ENCODE results near the gene KRTAP2-4. TPM values are rescaled to one million over a fixed set of nuclear protein-coding genes. Genes with fewer than 3 reads are reported as not detected.
A peak's percentile ranks its signal among the peaks of the same experiment; 100 is the strongest.
"Not testable (repeated sequence)": the region's sequence is repeated elsewhere in the genome, so short reads cannot be mapped to it uniquely, and the experiment has no call there.

KRTAP2-4 gene
- total RNA-seq, 6 donors from 2014 or later: not detected

DNA sequence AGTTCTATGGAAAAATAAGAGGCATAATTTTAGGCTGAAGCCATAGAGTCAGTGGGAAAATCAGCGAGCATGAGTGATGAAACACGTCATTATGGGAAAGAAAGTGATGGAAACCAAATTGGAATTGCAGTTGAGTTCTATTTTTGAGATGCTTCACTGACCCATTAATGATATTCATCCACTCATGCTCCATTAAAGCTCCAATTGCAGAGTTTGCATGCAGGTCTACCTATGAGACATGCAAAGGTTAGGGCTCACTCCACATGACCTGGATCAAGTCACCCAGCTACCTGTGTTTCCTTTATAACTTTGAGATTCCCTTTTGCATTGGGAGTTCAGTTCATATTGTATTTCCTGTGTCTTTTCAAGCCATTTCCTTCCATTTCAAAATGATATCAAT lies 8.0 kb upstream of the KRTAP2-4 start:
- ATAC-seq (ENCODE audit: low FRiP score in 2 of 2) (no peak), DNase-seq (no peak)
- Histone ChIP-seq H3K27ac (no peak overlapping the region), H3K27me3 (no peaks in the 10 kb centered on the region), H3K4me1 (no peaks in the 10 kb centered on the region), H3K4me3 (no peak overlapping the region), H3K36me3 (no peaks in the 10 kb centered on the region), H3K9me3 (no peaks in the 10 kb centered on the region)
- 89 to 90% methylated on average over 2 of the region's 2 CpGs for WGBS, 2 donors
- TF ChIP-seq POLR2AphosphoS5 (IDR thresholded peaks at IDR 0.05): no peak
- TF ChIP-seq, protein P1, sequence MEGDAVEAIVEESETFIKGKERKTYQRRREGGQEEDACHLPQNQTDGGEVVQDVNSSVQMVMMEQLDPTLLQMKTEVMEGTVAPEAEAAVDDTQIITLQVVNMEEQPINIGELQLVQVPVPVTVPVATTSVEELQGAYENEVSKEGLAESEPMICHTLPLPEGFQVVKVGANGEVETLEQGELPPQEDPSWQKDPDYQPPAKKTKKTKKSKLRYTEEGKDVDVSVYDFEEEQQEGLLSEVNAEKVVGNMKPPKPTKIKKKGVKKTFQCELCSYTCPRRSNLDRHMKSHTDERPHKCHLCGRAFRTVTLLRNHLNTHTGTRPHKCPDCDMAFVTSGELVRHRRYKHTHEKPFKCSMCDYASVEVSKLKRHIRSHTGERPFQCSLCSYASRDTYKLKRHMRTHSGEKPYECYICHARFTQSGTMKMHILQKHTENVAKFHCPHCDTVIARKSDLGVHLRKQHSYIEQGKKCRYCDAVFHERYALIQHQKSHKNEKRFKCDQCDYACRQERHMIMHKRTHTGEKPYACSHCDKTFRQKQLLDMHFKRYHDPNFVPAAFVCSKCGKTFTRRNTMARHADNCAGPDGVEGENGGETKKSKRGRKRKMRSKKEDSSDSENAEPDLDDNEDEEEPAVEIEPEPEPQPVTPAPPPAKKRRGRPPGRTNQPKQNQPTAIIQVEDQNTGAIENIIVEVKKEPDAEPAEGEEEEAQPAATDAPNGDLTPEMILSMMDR (IDR thresholded peaks at IDR 0.05): no peak
- no peak for TF ChIP-seq POLR2A (IDR thresholded peaks at IDR 0.05)
- no peak for TF ChIP-seq EP300 (IDR thresholded peaks at IDR 0.05)

DNA sequence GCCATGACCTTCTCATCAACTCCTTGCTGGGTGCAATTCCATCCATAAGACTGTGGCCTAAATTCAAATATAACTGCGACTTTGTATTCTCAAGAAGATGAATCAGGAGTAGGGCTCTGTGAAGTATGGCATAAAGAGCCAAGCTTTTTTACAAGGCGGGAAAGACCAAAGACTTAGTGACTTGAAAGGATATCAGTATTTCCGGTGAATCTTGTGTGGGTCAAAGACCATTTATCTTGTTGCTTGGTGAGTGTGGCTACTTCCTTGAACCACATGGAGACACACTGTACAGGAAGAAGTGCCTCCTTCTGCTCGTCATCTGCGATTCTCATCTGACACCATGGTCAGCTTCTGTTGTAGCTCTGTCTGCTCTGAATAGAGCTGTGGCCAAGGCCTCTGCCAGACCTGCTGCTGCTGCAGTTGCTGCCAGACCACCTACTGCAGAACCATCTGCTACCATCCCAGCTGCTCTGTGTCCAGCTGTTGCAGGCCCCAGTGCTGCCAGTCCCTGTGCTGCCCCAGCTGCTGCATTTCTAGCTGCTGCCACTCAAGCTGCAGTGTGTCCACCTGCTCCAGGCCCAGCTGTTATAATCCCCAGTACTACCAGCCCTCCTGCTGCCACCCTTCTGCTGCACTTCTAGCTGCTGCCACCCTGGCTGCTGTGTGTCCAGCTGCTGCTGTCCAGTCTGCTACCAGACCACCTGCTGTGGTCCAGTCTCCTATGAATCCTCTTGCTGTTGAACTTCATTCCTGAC lies 6.1 kb upstream of the KRTAP2-4 start:
- no peaks in the 10 kb centered on the region for H3K27me3 ChIP-seq
- WGBS, 2 donors: 67 to 75% methylated on average over 5 of the region's 5 CpGs

DNA sequence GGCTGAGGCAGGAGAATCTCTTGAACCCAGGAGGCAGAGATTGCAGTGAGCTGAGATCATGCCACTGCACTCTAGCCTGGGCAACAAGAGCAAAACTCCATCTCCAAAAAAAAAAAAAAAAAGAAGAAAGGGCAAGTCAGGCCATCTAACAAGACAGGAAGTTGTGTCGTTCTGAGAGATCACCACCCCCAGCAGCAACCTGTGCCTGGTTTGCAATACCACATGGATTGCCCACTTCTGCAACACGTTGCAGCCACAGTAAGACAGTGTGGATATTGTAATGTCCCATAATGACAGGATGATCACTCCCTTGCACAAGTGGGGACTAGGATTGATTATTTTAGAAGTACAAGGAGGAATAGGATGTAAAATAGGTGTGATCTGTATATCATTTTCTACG lies 3.4 kb upstream of the KRTAP2-4 start:
- WGBS, 2 donors: 73 to 77% methylated on average over 3 of the region's 3 CpGs
- H3K36me3 ChIP-seq: no peaks in the 10 kb centered on the region
- DNase-seq: no peak
- H3K9me3 ChIP-seq: no peaks in the 10 kb centered on the region
- ATAC-seq (ENCODE audit: low FRiP score in 2 of 2): no peak
- no peak overlapping the region for H3K27ac ChIP-seq
- no peaks in the 10 kb centered on the region for H3K27me3 ChIP-seq
- H3K4me3 ChIP-seq: no peak overlapping the region
- no peaks in the 10 kb centered on the region for H3K4me1 ChIP-seq
- TF ChIP-seq POLR2AphosphoS5 (IDR thresholded peaks at IDR 0.05) (no peak), POLR2A (IDR thresholded peaks at IDR 0.05) (no peak), EP300 (IDR thresholded peaks at IDR 0.05) (no peak)
- TF ChIP-seq, protein P1 (IDR thresholded peaks at IDR 0.05): no peak

More for the DNA sequence above, 6.1 kb upstream of the KRTAP2-4 start:
- no peaks in the 10 kb centered on the region for H3K36me3 ChIP-seq
- no peak overlapping the region for H3K4me3 ChIP-seq
- no peak overlapping the region for H3K27ac ChIP-seq
- ATAC-seq (ENCODE audit: low FRiP score in 2 of 2) (no peak), DNase-seq (peak in 1 of 2 donors; percentile 27)
- TF ChIP-seq POLR2A (IDR thresholded peaks at IDR 0.05) (no peak), EP300 (IDR thresholded peaks at IDR 0.05) (no peak)
- TF ChIP-seq, protein P1 (IDR thresholded peaks at IDR 0.05): no peak
- no peaks in the 10 kb centered on the region for H3K9me3 ChIP-seq
- no peaks in the 10 kb centered on the region for H3K4me1 ChIP-seq

DNA sequence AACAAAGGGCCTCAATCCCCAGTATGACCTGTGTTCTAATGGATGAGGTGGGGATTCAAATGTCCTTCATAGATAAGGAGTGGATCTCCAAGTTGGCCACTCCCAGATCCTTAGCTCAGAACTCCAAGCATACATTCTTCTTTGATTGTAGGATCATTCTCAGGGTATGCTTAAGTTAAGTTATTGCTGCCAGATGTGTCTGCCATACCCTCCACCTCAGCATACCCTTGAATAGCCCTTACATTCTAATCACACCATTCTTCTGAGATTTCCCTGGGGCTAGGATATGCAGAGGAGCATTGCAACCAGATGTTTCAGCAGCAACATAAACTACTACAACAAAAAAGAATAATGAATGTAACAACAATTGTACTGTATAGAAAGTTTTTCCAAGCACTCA lies 1.6 kb upstream of the KRTAP2-4 start:
- no peak for ATAC-seq (ENCODE audit: low FRiP score in 2 of 2)

DNA sequence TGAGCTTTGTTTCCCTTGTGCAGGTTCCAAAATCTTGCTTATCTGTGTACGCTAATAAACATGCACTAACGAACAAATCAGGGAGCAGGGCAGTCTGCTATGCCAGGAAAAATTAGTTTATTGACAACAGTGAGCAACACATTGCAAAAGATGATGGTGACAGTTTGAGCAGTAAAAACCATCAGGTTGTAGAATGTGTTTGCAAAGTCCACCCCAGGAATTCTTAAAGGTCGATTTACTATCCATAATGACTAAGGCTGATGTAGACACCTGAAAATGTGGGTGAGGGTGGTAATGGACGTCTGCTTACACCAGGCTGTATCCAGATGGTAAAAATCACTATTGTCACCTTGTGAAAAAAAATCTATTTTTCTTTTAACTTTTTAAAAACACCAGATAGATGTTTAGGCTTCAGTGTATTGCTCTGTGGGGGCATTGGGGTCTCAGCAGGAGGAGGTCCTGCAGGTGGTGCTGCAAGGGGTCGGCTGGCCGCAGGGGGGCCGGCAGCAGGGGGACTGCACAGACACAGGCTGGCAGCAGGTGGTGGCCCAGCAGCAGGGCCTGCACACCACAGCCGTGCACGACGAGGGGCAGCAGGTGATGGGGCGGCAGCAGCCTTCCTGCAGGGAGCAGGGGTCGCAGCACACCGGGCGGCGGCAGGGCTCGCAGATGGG lies 526 bp downstream of the KRTAP2-4 start:
- H3K4me3 ChIP-seq; H3K4me1 ChIP-seq; H3K27me3 ChIP-seq; ATAC-seq (ENCODE audit: low FRiP score in 2 of 2); DNase-seq; H3K27ac ChIP-seq; H3K9me3 ChIP-seq; H3K36me3 ChIP-seq: not testable (repeated sequence)
- 65 to 79% methylated on average over 6 to 7 of the region's 16 CpGs for WGBS, 2 donors

More for the DNA sequence above, 1.6 kb upstream of the KRTAP2-4 start:
- Histone ChIP-seq H3K36me3 (no peaks in the 10 kb centered on the region), H3K4me1 (no peaks in the 10 kb centered on the region), H3K9me3 (no peaks in the 10 kb centered on the region), H3K27me3 (no peaks in the 10 kb centered on the region), H3K4me3 (no peak overlapping the region), H3K27ac (no peak overlapping the region)
- no peak for DNase-seq
- TF ChIP-seq EP300 (IDR thresholded peaks at IDR 0.05): no peak

DNA sequence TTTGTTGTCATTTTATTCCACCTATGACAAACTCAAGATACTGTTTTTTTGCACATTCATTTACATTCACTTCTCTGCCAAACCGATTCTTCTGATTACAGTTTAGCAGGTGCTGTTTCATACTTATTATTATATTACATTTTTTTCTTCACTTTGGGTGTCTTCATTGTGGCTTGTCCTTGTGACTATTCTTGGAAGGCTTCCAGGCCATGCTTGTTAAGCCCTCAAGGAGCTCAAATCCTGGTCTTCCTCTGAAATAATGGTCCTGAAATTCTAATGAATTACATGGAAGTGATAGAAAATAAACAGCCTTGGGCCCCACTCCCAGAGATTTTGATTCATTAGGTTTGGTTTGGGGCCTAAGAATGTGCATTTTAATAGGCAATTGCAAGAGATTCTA lies 1.4 kb downstream of the KRTAP2-4 start:
- ATAC-seq (ENCODE audit: low FRiP score in 2 of 2): no peak
- no peak for DNase-seq

More for the DNA sequence above, 1.4 kb downstream of the KRTAP2-4 start:
- H3K9me3 ChIP-seq: no peaks in the 10 kb centered on the region
- no peak for TF ChIP-seq POLR2A (IDR thresholded peaks at IDR 0.05)
- no peak overlapping the region for H3K4me3 ChIP-seq
- no peaks in the 10 kb centered on the region for H3K4me1 ChIP-seq
- no peaks in the 10 kb centered on the region for H3K36me3 ChIP-seq
- no peak overlapping the region for H3K27ac ChIP-seq
- H3K27me3 ChIP-seq: no peaks in the 10 kb centered on the region
- WGBS, 2 donors: 78 to 79% methylated on average over 1 of the region's 1 CpG
